ENCODE results near the gene FBXL7. TPM values are rescaled to one million over a fixed set of nuclear protein-coding genes. Genes with fewer than 3 reads are reported as not detected.

The FBXL7 gene
- total and polyA plus RNA-seq, 2 donors (not counting 1 experiment from before 2014, with no cell fraction given) = not detected

- no peak overlapping the region for H3K4me3 Mint-ChIP-seq
- no peak for TF ChIP-seq EZH2 (IDR thresholded peaks at IDR 0.05; ENCODE audit: borderline replicate concordance, insufficient read depth, low read depth, low read length, poor library complexity, severe bottlenecking)
- TF ChIP-seq, protein P1, sequence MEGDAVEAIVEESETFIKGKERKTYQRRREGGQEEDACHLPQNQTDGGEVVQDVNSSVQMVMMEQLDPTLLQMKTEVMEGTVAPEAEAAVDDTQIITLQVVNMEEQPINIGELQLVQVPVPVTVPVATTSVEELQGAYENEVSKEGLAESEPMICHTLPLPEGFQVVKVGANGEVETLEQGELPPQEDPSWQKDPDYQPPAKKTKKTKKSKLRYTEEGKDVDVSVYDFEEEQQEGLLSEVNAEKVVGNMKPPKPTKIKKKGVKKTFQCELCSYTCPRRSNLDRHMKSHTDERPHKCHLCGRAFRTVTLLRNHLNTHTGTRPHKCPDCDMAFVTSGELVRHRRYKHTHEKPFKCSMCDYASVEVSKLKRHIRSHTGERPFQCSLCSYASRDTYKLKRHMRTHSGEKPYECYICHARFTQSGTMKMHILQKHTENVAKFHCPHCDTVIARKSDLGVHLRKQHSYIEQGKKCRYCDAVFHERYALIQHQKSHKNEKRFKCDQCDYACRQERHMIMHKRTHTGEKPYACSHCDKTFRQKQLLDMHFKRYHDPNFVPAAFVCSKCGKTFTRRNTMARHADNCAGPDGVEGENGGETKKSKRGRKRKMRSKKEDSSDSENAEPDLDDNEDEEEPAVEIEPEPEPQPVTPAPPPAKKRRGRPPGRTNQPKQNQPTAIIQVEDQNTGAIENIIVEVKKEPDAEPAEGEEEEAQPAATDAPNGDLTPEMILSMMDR (IDR thresholded peaks at IDR 0.05) = no peak
- ATAC-seq (ENCODE audit: low read depth) (no peak), DNase-seq (no peak)
- WGBS (ENCODE audit: insufficient coverage) = 66% methylated on average over 4 of the region's 5 CpGs
- peaks cover 0 to 6% (median 0%) of the 10 kb centered on the region in 3 donors for H3K9me3 ChIP-seq (ENCODE audit: control extremely low read depth in 1 of 3, control insufficient read depth in 2 of 3, insufficient read depth in 1 of 3, low read length in 2 of 3)
- H3K4me1 Mint-ChIP-seq = no peaks in the 10 kb centered on the region
- H3K9me3 Mint-ChIP-seq (ENCODE audit: insufficient read depth) = peaks cover 4% of the 10 kb centered on the region
- no peak overlapping the region for H3K4me2 ChIP-seq (replicated peaks; ENCODE audit: low read depth, low read length, poor library complexity, severe bottlenecking)
- no peak overlapping the region for H2AFZ ChIP-seq (ENCODE audit: insufficient read depth, low read depth, low read length, poor library complexity, severe bottlenecking)
- no peaks in the 10 kb centered on the region for H3K27me3 Mint-ChIP-seq
- H3K27ac Mint-ChIP-seq = no peak overlapping the region
- CTCF ChIA-PET = no interaction called here
- no peaks in the 10 kb centered on the region for H3K27me3 ChIP-seq (replicated peaks in 1 of 4; ENCODE audit: control extremely low read depth in 1 of 4, control insufficient read depth in 3 of 4, insufficient read depth in 4 of 4, low read length in 3 of 4)
- no peaks in the 10 kb centered on the region for H3K36me3 ChIP-seq (replicated peaks in 1 of 2; ENCODE audit: control extremely low read depth in 1 of 2, control insufficient read depth in 1 of 2, extremely low read depth in 1 of 2, insufficient read depth in 2 of 2, low read length in 1 of 2)
- no peak overlapping the region for H3K27ac ChIP-seq (ENCODE audit: low read length in 2 of 2)
- no peaks in the 10 kb centered on the region for H4K20me1 ChIP-seq (ENCODE audit: control insufficient read depth, insufficient read depth, low read length, poor library complexity, severe bottlenecking)
- no peaks in the 10 kb centered on the region for H3K4me1 ChIP-seq (ENCODE audit: control insufficient read depth in 2 of 2, insufficient read depth in 2 of 2, low read length in 2 of 2)
- H3K9ac ChIP-seq (ENCODE audit: low read length) = no peak overlapping the region
- H3K4me3 ChIP-seq (ENCODE audit: control extremely low read depth in 1 of 5, extremely low read depth in 1 of 5, insufficient read depth in 1 of 5, low read depth in 2 of 5, low read length in 4 of 5) = no peak overlapping the region
- intact Hi-C loops (cut with micrococcal nuclease) = no loop called here
- POLR2A ChIA-PET = no interaction called here
- H3K79me2 ChIP-seq (ENCODE audit: control insufficient read depth, insufficient read depth, low read length) = no peaks in the 10 kb centered on the region
Observed at GRCh38 chr5:15533129-15533893, 33.3 kb downstream of the FBXL7 start.

DNA sequence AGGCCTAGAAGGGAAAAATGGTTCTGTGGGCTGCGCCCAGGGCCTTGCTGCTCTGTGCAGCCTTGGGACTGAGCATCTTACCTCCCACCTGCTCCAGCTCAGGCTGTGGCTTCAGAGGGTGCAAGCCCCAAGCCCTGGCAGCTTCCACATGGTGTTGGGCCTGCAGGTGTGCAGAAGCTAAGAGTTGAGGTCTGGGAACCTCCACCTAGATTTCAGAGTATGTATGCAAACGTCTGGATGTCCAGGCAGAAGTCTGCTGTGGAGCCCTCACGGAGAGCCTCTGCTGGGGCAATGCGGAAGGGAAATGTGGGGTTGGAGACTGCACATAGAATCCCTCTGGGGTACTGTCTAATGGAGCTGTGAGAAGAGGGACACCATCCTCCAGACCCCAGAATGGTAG, 36.0 kb downstream of the FBXL7 start:
- Mint-ChIP-seq H3K9me3 (ENCODE audit: insufficient read depth) (peaks cover 4% of the 10 kb centered on the region), H3K4me1 (no peaks in the 10 kb centered on the region), H3K27me3 (no peaks in the 10 kb centered on the region), H3K4me3 (no peak overlapping the region), H3K27ac (no peak overlapping the region)
- H3K4me1 ChIP-seq (ENCODE audit: control insufficient read depth in 2 of 2, insufficient read depth in 2 of 2, low read length in 2 of 2) = no peaks in the 10 kb centered on the region
- H3K27me3 ChIP-seq (replicated peaks in 1 of 4; ENCODE audit: control extremely low read depth in 1 of 4, control insufficient read depth in 3 of 4, insufficient read depth in 4 of 4, low read length in 3 of 4) = no peaks in the 10 kb centered on the region
- peaks cover 0 to 6% (median 0%) of the 10 kb centered on the region in 3 donors for H3K9me3 ChIP-seq (ENCODE audit: control extremely low read depth in 1 of 3, control insufficient read depth in 2 of 3, insufficient read depth in 1 of 3, low read length in 2 of 3)
- ATAC-seq (ENCODE audit: low read depth) (no peak), DNase-seq (no peak)
- H3K4me2 ChIP-seq (replicated peaks; ENCODE audit: low read depth, low read length, poor library complexity, severe bottlenecking) = no peak overlapping the region
- H3K36me3 ChIP-seq (replicated peaks in 1 of 2; ENCODE audit: control extremely low read depth in 1 of 2, control insufficient read depth in 1 of 2, extremely low read depth in 1 of 2, insufficient read depth in 2 of 2, low read length in 1 of 2) = no peaks in the 10 kb centered on the region
- no peak overlapping the region for H3K27ac ChIP-seq (ENCODE audit: low read length in 2 of 2)
- H3K79me2 ChIP-seq (ENCODE audit: control insufficient read depth, insufficient read depth, low read length) = no peaks in the 10 kb centered on the region
- H3K4me3 ChIP-seq (ENCODE audit: control extremely low read depth in 1 of 5, extremely low read depth in 1 of 5, insufficient read depth in 1 of 5, low read depth in 2 of 5, low read length in 4 of 5) = no peak overlapping the region
- intact Hi-C loops (cut with micrococcal nuclease) = no loop called here
- no peak overlapping the region for H2AFZ ChIP-seq (ENCODE audit: insufficient read depth, low read depth, low read length, poor library complexity, severe bottlenecking)
- H4K20me1 ChIP-seq (ENCODE audit: control insufficient read depth, insufficient read depth, low read length, poor library complexity, severe bottlenecking) = no peaks in the 10 kb centered on the region
- TF ChIP-seq, protein P1 (IDR thresholded peaks at IDR 0.05) = no peak
- POLR2A ChIA-PET = no interaction called here
- CTCF ChIA-PET = no interaction called here
- 100% methylated on average over 1 of the region's 4 CpGs for WGBS (ENCODE audit: insufficient coverage)
- H3K9ac ChIP-seq (ENCODE audit: low read length) = no peak overlapping the region

All from B cell (primary cell).